NCI-H524 treated with DMSO at 0.1 percent for 48 hours (cell line): Measurements from ENCODE around the gene CEACAM19.
"Not testable (repeated sequence)": the region's sequence is repeated elsewhere in the genome, so short reads cannot be mapped to it uniquely, and the experiment has no call there.

Source experiments
- DNase-seq: peaks from one replicate; lab custom pipeline; 2025; lab: John Stamatoyannopoulos, UW

CEACAM19 gene

GRCh38 chr19:44701228-44701627 is 29.9 kb downstream of the CEACAM19 start:
- no peak for DNase-seq

GRCh38 chr19:44702551-44703176 is 31.4 kb downstream of the CEACAM19 start:
- DNase-seq, result no peak

DNA sequence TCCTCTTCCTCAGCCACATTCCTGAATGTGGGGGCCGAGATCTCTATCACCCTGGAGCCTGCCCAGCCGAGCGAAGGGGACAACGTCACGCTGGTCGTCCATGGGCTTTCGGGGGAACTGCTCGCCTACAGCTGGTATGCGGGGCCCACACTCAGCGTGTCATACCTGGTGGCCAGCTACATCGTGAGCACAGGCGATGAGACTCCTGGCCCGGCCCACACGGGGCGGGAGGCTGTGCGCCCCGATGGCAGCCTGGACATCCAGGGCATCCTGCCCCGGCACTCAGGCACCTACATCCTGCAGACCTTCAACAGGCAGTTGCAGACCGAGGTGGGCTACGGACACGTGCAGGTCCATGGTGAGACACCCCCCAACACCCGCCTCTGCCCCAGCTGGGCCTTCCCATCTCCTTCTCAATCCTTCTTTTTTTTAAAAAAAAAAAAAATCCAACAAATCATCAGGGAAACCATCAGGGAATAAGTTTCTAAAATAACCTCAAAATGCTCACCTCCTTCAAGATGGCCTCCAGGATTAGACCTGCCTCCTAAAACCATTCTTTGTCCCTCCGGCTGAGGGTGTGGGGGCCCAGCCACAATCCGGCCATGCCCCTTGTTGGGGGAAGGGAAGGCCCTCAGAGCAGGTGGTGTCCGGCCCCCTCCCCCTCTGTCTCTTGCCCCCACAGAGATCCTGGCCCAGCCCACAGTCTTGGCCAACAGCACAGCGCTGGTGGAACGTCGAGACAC is 32.2 kb downstream of the CEACAM19 start:
- DNase-seq, result no peak

DNA sequence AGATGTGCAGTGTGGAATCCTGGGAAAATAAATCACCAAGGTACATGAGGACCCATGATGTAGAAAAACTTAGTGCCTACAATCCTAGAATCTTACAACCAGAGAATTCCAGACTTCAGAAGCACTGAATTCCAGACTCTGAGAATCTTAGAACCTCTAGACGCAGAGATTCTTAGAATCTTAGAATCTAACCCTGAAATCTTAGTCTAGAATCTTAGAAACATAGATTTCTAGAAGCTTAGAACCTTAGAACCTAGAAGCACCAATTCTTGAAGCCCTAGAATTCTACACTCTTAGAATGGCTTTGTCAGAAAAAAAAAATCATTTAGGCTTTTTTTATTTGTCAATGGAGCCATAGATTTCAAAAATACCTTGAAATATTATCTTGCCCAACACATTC is 33.7 kb downstream of the CEACAM19 start:
- no peak for DNase-seq

GRCh38 chr19:44705502-44706010 is 34.3 kb downstream of the CEACAM19 start:
- no peak for DNase-seq

- no peak for DNase-seq
Observed at GRCh38 chr19:44706506-44707236, 35.4 kb downstream of the CEACAM19 start.

DNA sequence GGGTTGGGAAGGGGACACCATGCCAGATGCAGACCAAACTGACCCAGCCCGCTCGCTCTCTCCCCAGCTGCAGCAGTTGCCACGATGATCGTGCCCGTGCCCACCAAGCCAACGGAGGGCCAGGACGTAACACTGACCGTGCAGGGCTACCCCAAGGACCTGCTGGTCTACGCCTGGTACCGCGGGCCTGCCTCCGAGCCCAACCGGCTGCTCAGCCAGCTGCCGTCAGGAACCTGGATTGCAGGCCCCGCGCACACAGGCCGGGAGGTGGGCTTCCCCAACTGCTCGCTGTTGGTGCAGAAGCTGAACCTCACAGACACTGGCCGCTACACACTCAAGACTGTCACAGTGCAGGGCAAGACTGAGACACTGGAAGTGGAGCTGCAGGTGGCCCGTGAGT is 36.5 kb downstream of the CEACAM19 start:
- DNase-seq, result no peak

DNA sequence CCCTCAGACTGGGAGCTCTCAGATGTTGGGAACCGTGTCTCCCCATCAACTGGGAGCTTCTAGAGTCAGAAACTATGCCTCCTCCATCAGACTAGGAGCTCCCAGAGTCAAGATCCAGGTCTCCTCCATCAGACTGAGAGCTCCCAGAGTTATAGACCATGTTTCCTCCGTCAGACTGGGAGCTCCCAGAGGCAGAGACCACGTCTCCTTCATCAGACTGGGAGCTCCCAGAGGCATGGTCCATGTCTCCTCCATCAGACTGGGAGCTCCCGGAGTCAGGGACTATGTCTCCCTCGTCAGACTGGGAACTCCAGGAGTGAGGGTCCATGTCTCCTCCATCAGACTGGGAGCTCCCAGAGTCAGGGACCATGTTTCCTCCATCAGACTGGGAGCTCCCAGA is 37.7 kb downstream of the CEACAM19 start:
- no peak for DNase-seq

DNA sequence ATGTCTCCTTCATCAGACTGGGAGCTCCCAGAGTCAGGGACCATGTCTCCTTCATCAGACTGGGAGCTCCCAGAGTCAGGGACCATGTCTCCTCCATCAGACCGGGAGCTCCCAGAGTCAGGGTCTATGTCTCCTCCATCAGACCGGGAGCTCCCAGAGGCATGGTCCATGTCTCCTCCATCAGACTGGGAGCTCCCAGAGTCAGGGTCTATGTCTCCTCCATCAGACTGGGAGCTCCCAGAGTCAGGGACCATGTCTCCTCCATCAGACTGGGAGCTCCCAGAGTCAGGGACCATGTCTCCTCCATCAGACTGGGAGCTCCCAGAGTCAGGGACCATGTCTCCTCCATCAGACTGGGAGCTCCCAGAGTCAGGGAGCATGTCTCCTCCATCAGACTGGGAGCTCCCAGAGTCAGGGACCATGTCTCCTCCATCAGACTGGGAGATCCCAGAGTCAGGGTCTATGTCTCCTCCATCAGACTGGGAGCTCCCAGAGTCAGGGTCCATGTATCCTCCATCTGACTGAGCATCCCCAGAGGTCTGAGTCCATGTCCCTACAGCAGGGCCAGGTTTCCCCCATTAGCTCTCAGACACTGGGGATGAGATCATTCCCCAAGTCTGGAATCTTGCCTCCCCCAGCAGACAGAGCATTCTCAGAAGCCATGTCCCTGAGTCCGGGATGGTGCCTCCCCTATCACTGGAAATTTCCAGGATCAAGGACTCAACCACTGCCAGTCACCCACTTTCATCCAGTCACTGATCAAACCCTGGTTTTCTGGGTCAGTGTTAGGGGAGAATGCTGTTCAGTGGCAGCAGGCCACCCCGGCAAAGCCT is 38.4 kb downstream of the CEACAM19 start:
- DNase-seq, result not testable (repeated sequence)

- DNase-seq, result no peak
Observed at GRCh38 chr19:44710483-44710882, 39.2 kb downstream of the CEACAM19 start.

GRCh38 chr19:44712864-44713515 is 41.7 kb downstream of the CEACAM19 start:
- no peak for DNase-seq

GRCh38 chr19:44714597-44715169 is 43.4 kb downstream of the CEACAM19 start:
- DNase-seq, result no peak

GRCh38 chr19:44717603-44718002 is 46.3 kb downstream of the CEACAM19 start:
- DNase-seq, result no peak

DNA sequence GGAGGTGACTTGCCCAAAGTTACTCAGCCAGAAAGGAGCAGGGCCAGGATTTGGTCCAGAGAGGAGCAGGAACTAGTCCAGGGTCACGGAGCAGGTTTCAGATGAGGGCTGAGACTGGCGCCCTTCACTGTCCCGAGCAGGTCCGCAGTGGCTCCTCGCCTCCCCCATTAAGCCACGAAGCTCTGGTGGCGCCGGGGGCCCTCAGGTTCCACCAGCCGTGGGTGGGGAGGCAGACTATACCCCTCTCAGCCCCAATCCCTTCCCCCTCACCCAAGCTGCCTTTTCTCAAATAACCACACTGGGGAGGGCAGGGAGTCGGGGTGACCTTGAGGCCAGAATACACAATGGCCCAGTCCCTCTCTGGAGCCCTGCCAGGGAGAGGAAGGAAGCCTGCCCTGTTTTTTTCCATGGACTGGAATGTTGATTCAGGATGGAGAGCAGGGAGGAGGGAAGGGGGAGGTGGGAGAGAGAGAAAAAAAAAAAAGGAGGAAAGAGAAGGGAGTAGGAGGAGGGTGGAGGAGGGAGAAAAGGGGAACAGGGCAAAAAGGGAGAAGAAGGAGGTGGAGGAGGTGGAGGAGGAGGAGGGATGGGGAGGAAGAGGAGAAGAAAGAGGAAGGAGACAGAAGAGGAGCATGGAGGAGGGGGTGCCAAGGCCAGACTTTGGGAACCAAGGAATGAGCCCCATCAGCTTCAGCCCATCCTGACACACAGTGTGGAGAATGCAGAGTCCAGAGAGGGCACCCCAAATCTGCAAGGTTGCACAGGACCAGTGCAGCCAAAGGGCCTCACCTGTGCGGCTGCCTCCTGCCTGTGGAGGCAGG is 47.4 kb downstream of the CEACAM19 start:
- DNase-seq, result no peak

DNA sequence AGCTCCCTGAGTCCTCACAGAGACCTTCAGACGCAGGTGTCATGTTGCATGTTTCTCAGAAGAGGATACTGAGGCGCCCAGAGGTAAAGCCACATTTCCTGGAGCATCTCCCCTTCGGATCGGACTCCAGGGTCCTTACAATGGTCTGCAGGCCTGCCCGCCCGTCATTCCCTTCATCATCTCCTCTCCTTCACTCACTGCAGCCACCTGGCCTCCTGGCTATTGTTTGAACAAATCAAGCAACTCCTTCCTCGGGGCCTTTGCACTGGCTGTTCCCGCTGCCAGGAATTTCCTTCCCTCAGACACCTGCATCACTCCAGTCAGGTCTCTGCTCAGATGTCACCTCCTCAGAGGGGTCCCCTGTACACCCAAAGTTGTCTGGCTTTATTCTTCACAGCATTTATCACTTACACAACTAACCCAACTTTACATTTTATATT is 48.0 kb downstream of the CEACAM19 start:
- DNase-seq, result no peak

- DNase-seq, result not testable (repeated sequence)
Observed at GRCh38 chr19:44720396-44720795, 49.1 kb downstream of the CEACAM19 start.

- DNase-seq, result no peak
Observed at GRCh38 chr19:44720945-44721344, 49.7 kb downstream of the CEACAM19 start.

DNA sequence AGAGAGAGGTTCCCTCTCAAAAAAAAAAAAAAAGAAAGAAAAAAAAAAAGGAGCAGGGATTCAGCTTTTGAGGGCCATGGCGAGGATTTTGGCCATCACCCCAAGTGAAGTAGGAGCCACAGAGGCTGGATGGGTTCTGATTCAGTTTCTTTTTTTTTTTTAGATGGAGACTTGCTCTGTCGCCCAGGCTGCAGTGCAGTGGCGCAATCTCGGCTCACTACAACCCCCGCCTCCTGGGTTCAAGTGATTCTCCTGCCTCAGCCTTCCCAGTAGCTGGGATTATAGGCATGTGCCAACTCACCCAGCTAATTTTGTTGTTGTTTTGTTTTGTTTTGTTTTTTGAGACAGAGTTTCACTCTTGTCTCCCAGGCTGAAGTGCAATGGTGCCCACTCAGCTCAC is 50.1 kb downstream of the CEACAM19 start:
- not testable (repeated sequence) for DNase-seq

DNA sequence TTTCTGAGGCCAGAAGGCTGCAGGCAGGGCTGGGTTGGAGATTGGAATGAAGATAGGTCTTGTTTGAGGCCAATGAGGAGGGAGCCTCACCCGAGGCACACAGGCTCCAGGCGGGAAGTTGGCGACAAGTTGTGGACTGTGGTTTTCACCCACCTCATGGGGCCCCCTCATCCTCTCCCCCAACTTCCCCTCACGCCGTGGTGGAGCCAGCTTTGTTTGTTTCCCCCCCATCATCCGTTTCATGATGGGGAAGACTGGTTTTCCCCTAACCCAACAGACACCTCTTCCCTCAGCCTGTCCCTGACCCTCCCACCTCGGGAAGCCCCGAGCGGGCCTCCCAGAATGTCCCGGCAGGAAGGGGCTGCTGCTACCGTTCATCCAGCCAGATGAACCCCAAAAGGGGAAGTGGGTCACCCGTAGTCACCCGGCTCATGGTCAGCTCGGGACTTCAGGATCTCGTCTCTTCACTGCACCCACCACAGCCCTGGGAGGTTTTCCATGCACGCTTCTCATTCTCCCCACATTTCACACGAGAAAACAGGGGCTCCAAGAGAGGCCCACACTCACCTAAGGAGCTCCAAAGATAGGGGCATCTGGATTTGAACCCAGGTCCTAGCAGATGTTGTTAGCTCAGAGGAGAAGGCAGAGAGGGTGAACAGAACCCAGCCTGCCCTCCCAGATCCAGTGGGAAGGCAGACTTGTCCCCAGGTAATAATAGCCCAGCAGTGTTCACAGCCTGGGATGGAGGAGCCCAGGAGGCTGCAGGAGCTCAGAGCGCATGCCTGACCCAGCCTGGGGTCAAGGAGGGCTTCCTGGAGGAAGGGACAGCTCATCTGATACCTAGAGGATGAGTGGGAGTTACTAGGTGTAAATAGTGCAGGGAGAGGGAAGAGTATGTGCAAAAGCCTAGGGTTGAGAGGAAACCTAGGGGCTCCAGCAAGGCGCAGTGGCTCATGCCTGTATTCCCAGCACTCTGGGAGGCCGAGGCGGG is 51.1 kb downstream of the CEACAM19 start:
- DNase-seq, result no peak
